Transverse colon (tissue), 4 donors: ENCODE results near the gene INTS6L.

Source experiments
- CTCF ChIP-seq, 5 experiments: fragments of 200-600 bp in 3 of 5; fragments of 450-650 bp in 2 of 5; sonication (generic) in 3 of 5; IDR thresholded peaks; 1 replicate in 2 of 5; 2 replicates in 3 of 5; pipeline ENCODE4 v1.5.1; 2016 to 2017; ENCODE audit warnings: antibody characterized with exemption in 5 of 5, inconsistent platforms in 3 of 5, mild to moderate bottlenecking in 2 of 5, moderate library complexity in 1 of 5
- EP300 ChIP-seq: sonication (generic); formaldehyde crosslinking; IDR thresholded peaks from one replicate; pipeline ENCODE4 v1.6.1; 2017; ENCODE audit warnings: antibody characterized with exemption, low read depth
- POLR2A ChIP-seq: fragments of 450-650 bp; IDR thresholded peaks from one replicate; pipeline ENCODE4 v1.6.1; 2016; ENCODE audit warnings: antibody characterized with exemption, mild to moderate bottlenecking, moderate library complexity
- POLR2AphosphoS5 ChIP-seq, 3 donors: sonication (generic); formaldehyde crosslinking; IDR thresholded peaks; one replicate each; pipeline ENCODE4 v1.6.1; 2016; ENCODE audit warnings: antibody characterized with exemption in 3 of 3

- TF ChIP-seq CTCF (IDR thresholded peaks at IDR 0.05) (no peak), EP300 (no peak), POLR2AphosphoS5 (IDR thresholded peaks at IDR 0.05) (no peak), POLR2A (no peak)
Measured at GRCh38 chrX:135522878-135523693, 2.6 kb downstream of the INTS6L start.
